Kidney epithelial cell (primary cell): ENCODE measurements around the gene SMOC1. TPM values are rescaled to one million over a fixed set of nuclear protein-coding genes. Genes with fewer than 3 reads are reported as not detected.

Experiments used
- DNase-seq: peaks from one replicate; pipeline ENCODE4 v3.0.0-alpha.2; 2010; ENCODE audit warnings: low read depth
- H3K27me3 ChIP-seq: 2 replicates; pipeline ENCODE4 v1.6.0; 2011; ENCODE audit warnings: low read length; ENCODE audit not compliant: control insufficient read depth, insufficient read depth
- H3K36me3 ChIP-seq: 2 replicates; pipeline ENCODE4 v1.5.1; 2011; ENCODE audit warnings: low read length; ENCODE audit not compliant: control insufficient read depth, insufficient read depth
- H3K4me3 ChIP-seq: 2 replicates; pipeline ENCODE4 v1.5.1; 2011; ENCODE audit warnings: low read depth, mild to moderate bottlenecking, control low read depth, low read length
- total RNA-seq: library from RNA; depleted of rRNA; stranded (reverse); fragments of >200 nt; gene quantifications from 2 replicates; pipeline ENCODE4 v1.2.3, GENCODE V29; 2015
- TF ChIP-seq, protein P1 (sequence below): IDR thresholded peaks from 2 replicates; pipeline ENCODE4 v1.5.1; 2011; ENCODE audit warnings: mild to moderate bottlenecking, moderate library complexity, low read length, control low read depth, inconsistent platforms; ENCODE audit not compliant: insufficient read depth, poor library complexity, severe bottlenecking

The SMOC1 gene
- total RNA-seq, 1 donor from 2014 or later: 2.7 TPM

DNA sequence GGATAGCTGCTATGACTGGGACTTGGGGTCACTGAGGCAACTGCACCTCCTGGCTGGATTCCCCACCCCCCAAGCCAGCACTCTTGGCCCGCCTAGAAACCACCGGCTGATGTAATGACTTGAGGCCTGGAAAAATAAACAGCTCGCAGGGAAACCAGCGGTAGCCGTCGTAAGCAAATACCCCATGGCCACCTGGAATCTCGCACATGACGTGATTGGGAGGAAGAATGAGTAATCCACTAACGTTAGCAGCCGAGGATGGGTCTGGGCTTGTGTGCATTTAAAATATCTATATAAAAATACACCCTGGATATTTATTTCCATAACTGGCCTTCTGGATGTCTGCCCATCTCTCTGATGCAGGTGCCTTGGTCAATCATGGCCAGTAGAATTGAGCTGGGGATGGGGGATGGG, 120.1 kb downstream of the SMOC1 start:
- no peaks in the 10 kb centered on the region for H3K36me3 ChIP-seq
- DNase-seq: peak; percentile 91
- TF ChIP-seq, protein P1, sequence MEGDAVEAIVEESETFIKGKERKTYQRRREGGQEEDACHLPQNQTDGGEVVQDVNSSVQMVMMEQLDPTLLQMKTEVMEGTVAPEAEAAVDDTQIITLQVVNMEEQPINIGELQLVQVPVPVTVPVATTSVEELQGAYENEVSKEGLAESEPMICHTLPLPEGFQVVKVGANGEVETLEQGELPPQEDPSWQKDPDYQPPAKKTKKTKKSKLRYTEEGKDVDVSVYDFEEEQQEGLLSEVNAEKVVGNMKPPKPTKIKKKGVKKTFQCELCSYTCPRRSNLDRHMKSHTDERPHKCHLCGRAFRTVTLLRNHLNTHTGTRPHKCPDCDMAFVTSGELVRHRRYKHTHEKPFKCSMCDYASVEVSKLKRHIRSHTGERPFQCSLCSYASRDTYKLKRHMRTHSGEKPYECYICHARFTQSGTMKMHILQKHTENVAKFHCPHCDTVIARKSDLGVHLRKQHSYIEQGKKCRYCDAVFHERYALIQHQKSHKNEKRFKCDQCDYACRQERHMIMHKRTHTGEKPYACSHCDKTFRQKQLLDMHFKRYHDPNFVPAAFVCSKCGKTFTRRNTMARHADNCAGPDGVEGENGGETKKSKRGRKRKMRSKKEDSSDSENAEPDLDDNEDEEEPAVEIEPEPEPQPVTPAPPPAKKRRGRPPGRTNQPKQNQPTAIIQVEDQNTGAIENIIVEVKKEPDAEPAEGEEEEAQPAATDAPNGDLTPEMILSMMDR: no peak
- no peaks in the 10 kb centered on the region for H3K27me3 ChIP-seq
- H3K4me3 ChIP-seq: no peak overlapping the region

- DNase-seq: peak; percentile 83
- H3K4me3 ChIP-seq: no peak overlapping the region
Observed at GRCh38 chr14:70000601-70001000, 121.4 kb downstream of the SMOC1 start.

DNA sequence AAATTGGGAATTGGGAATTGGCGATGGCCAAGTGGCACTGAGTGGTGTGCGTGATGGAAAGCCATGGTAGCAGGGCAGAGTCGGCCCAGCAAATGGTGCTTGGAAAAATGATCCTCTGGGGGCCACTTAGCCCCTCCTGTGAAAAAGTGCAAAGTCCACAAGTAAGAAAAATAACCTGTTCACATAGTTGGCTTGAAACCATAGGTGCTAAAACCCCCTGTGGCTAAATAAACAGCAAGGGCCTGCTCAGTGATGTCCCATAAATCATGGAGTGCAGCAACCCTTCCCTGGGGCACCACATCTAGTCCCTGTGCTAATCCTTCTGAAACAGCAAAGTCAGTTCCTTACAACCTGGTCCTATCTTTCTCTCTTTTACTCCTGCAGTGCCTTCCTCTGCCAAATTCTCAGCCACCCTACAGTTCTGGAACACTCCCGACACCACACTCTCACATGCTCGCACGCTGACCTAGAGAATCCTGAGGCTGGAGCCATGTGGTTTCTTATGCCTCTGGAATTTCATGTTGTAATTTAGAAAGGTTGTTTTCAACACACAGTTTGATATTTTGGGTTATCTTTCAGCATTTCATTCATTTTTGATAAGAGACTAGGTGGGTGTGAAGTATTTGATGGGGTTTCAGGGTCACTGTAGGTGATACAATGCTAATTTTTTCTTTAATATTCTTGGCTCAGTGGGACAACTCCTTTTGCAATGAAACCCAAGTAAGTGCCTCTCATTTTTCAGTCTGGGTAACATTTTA, 123.6 kb downstream of the SMOC1 start:
- TF ChIP-seq, protein P1: no peak
- Histone ChIP-seq H3K27me3 (no peaks in the 10 kb centered on the region), H3K36me3 (no peaks in the 10 kb centered on the region), H3K4me3 (no peak overlapping the region)
- DNase-seq: no peak

More at GRCh38 chr14:70000601-70001000, 121.4 kb downstream of the SMOC1 start:
- no peaks in the 10 kb centered on the region for H3K36me3 ChIP-seq
- TF ChIP-seq, protein P1: no peak
- H3K27me3 ChIP-seq: no peaks in the 10 kb centered on the region

DNA sequence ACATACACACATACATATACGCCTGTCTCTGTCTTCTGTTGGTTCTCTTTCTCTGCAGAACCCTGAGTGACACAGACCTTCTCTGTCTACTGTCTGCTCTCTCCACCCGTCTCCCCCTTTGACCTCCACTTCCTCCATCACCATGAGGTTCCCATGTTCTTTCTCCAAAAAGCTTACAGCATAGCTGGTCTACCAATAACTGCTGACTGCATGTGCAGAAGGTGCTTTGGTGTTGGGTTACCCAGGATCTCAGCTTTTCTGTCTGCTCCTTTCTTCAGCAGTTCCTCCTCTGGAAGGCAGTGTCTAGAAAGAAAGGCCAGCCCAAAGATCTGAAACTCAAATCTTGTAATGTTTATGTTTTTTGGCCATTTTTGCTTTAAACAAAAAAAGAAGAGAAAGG, 125.6 kb downstream of the SMOC1 start:
- no peak overlapping the region for H3K4me3 ChIP-seq
- H3K36me3 ChIP-seq: no peaks in the 10 kb centered on the region
- TF ChIP-seq, protein P1: no peak
- no peak for DNase-seq
- no peaks in the 10 kb centered on the region for H3K27me3 ChIP-seq

DNA sequence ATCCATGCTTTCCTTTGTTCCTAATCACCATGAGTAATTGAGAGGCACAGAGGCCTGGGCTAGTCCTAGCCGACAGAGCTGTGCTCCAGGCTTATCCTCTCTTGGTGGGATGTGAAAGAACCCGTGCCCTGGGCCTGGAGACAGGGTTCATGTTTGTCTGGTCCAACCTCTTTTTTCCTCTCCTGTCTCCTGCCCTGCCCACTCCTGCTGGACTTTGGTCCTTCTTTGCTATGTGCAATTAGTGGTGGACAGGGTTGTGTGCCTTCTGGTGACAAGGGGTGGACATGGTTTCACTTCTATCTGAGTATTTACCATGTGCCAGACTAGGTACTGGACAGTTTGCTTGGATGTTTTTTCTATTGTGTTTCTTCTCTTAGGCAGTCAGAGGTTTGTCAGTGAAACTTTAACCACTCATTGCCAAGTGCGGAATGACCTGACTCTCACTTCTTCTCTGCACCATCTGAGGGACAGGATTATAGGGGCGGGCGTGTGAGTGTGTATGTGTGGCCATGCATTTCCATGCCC, 126.1 kb downstream of the SMOC1 start:
- Histone ChIP-seq H3K27me3 (no peaks in the 10 kb centered on the region), H3K36me3 (no peaks in the 10 kb centered on the region)

More for the DNA sequence above, 126.1 kb downstream of the SMOC1 start:
- TF ChIP-seq, protein P1: no peak
- no peak overlapping the region for H3K4me3 ChIP-seq
- no peak for DNase-seq
